ENCODE results near the gene MRPS22.
A peak's percentile ranks its signal among the peaks of the same experiment; 100 is the strongest.

The MRPS22 gene

DNA sequence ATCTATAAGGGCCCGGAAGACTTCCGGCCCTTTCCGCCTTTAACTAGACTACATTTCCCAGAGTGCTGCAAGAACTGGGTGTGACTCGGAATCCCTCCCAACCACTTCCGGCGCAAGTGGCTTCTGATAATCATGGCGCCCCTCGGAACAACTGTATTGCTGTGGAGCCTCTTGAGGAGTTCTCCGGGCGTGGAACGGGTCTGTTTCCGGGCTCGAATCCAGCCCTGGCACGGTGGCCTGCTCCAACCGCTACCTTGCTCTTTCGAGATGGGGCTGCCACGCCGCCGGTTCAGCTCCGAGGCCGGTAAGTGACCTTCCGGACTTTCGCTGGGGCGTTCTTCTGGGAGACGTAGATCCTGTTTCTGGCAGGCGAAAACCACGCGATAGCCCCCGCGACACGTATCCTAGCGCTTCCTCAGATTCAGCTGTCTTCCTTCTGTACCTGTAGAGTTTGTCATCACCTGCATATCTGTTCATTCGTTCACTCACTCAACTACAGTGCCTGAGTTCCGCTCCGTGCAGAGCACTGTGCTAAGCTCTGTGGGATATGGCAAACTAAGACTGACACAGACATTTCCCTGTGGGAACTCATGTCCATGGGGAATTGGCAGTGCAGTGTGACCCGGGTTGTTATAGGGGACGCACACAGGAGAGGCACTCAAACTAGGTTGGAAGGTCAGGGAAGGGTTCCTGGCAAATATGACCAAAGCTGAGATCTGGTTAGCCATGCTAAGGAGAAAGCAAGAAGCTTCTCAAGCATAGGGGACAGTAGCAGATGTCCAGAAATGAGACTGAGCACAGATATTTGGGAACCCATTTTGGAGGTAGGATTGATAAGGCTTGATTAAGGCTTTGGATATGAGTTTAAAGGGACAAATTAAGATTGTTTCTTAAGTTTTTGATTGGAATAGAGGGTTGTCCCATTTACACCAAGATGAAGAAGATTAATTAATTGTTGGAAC, at the start of gene MRPS22:
Gene MRPS22 (plus strand): TSS at position 126 of the 962 bp plus-strand sequence. CDS start 7 bp downstream, at position 133.
- DNase-seq (ENCODE audit: low spot score): peak; percentile 94

GRCh38 chr3:139295040-139295439, 48.8 kb upstream of the MRPS22 start:
- DNase-seq (ENCODE audit: low spot score): peak; percentile 51

GRCh38 chr3:139296141-139296718, 47.6 kb upstream of the MRPS22 start:
- no peak for DNase-seq (ENCODE audit: low spot score)

- DNase-seq (ENCODE audit: low spot score): no peak
Measured at GRCh38 chr3:139297588-139298311, 46.1 kb upstream of the MRPS22 start.

GRCh38 chr3:139299261-139300132, 44.3 kb upstream of the MRPS22 start:
- DNase-seq (ENCODE audit: low spot score): no peak

GRCh38 chr3:139300416-139300815, 43.4 kb upstream of the MRPS22 start:
- no peak for DNase-seq (ENCODE audit: low spot score)

GRCh38 chr3:139301183-139301582, 42.6 kb upstream of the MRPS22 start:
- no peak for DNase-seq (ENCODE audit: low spot score)

DNA sequence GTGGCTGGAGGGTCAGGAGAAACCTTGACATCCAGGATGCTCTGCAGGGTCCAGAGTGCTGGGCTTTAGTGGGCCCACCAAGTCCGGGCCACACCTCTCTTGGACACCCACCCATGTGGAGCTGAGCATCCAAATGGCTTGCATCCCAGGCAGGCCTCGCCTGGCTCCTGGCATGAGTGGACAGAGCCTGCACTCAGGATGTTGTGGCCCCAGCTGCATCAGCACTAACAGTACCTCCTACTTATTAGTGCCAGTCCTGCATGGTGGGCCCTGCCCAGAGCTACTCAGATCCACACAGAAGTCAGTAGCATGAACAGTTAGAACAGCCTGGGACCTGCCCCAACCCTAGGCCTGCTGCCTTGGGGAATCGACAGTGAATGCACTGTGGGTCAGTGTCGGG, 42.2 kb upstream of the MRPS22 start:
- DNase-seq (ENCODE audit: low spot score): no peak

DNA sequence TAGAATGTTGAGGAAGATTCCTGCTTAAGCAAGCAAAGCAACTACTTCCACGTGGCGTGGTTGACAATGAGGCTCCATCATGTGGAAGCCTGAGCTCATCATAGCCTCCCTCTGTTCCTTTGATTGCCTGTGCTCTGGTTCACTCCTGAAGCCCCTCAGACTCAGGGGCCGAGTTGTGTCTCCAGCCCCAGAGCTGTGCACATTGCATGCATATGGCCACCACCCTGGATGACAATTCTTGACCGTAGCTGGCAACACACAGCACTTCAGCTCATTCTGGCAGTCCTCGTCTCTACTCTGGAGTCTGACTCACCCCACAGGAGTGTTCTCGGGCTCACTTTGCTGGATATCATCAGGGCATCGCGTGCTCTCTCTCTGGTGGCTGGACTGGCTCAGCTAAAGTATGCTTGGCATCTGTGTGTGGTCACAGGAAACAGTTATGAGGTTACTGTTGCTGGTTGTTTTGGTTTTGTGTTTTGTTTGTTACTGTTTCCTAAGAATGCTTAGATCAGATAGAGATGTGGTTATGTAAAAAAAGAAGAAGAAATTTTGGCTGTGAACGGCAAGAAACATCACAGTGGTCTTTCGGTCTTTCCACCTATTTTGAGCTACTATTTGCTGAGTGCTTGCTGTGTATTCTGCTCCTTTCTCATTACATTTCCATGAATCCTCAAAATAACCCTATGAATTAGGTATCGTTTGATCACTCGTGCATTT, 41.6 kb upstream of the MRPS22 start:
- no peak for DNase-seq (ENCODE audit: low spot score)

DNA sequence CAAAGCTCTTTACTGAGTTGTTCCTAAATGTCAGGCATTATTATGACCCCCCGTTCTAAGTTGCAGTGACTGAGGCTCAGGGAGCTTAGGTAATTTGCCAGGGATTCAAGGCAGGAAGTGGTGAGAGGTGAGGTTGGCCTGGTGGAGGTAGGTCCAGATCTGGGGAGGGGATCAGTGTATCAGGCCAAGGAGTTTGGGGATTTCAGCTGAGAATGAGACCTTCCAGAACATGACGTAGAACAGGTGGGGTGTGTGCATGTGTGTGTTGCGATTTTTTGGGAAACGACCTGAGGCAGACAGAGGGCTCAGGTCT, 41.1 kb upstream of the MRPS22 start:
- no peak for DNase-seq (ENCODE audit: low spot score)

DNA sequence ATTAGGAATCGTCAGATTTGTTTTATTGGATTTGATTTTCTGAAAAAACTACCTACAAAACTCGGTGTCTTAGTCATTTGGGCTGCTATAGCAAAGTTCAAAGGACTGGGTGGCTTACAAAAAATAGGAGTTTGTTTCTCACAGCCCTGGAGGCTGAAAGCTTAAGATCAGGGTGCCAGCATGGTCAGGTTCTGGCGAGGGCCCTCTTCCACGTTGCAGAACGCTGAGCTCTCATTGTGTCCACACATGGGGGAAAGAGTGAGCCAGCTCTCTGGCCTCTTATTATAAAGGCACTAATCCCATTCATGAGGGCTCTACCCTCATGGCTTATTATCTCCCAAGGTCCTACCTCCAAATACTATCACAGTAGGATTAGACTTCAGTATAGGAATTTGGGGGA, 40.6 kb upstream of the MRPS22 start:
- no peak for DNase-seq (ENCODE audit: low spot score)

- no peak for DNase-seq (ENCODE audit: low spot score)
Measured at GRCh38 chr3:139304383-139304782, 39.4 kb upstream of the MRPS22 start.

DNA sequence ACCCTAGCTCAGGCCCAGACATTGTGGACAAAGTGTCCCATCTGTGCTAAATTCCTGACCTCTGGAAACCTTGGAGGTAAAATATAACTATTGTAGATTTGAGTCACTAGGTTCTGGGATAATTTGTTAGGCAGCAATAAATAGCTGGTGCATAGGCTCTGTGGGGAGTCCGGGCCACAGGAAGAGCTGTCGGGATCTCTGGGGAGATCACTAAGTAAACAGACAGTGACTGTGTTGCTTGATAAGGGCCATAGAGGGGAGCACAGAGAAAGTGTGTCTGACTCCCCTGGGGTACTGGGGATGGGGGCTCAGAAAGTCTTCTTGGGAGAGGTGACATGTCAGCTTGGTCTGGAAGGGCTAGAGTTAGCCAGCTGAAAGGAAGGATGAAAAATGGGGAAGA, 37.7 kb upstream of the MRPS22 start:
- no peak for DNase-seq (ENCODE audit: low spot score)

DNA sequence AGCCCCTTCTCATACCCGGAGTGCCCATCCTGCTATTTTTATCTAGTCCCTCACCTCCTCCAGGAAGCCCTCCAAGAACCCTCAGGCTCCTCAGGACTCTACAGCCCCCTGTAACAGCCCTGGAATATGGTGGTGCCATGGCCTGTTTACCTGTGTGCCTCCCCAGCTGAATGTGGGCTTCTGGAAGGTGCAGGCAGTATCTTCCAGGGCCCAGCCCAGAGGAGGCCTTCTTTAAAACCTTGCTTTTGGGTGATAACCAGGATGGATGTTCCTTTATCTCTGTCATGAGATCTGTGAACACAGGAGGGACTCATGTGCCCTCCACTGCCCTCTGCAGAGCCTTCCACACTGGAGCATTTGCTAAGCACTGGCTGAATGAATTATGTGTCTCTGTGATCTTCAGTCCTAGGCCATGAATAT, 36.7 kb upstream of the MRPS22 start:
- no peak for DNase-seq (ENCODE audit: low spot score)

DNA sequence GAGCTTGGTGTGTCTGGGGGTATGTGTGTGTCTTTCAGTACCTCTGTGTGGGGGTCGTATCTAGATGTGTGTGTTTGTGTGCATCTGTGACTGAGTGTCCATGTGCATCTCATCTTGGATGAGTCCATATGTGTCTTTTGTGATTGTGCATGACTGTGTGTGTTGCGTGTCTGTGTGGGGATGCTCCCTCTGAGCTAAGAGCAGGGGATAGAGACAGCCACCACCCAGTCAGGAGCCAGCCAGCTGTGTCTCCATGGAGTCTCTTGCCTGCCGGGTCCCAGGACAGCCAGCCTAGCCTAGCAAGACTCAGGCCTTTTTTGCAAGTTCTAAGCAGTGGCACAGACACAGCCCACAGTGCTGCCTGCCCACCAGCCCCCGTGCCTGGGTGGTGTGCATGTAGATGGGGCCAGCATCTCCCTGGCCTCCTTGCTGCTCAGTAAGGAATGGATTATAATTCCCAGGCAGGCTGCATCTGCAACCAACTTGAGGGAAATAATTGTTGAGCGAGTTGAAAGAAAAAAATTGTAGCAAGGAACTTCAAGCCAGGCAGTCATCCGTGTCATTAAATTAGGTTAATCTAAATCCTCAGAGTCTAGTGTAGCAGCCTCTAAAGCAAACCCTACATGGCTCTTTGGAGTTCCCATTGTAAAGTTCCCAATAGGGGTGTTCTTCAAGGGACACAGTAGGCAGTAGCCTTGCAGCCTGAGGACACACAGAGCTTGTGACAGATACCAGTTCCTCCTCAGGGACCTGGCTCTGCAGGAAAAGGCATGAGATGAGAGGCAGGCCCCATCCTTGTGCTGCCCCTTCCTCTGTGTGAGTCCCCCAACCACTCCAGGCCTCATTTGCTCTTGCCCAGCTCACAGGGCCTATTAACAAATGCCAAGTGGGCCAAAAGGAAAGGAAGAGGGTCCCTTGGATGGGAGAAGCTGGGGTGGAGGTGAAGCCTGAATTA, 35.9 kb upstream of the MRPS22 start:
- DNase-seq (ENCODE audit: low spot score): no peak

- DNase-seq (ENCODE audit: low spot score): no peak
Measured at GRCh38 chr3:139308560-139308959, 35.3 kb upstream of the MRPS22 start.

- no peak for DNase-seq (ENCODE audit: low spot score)
Measured at GRCh38 chr3:139309061-139309591, 34.7 kb upstream of the MRPS22 start.

DNA sequence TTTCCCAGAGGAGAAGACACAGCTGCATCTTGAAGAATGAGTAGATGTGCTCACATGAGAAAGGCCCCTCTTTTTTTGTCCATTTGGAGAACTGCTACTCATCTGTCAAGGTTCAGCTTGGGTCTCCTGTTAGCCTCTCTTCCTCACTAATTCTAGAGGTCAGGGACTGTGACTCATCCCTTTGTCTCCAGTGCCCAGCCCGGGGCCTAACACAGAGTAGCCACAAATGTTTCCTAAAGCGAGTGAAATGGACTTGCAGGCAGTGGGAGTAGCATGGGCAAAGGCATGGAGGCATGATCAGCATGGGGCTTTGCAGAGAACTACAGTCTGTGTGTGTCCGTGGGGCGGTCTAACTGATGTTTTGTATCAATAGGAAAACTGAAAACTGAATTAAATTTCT, 33.9 kb upstream of the MRPS22 start:
- DNase-seq (ENCODE audit: low spot score): no peak

GRCh38 chr3:139310474-139310933, 33.3 kb upstream of the MRPS22 start:
- no peak for DNase-seq (ENCODE audit: low spot score)

GRCh38 chr3:139311557-139311956, 32.3 kb upstream of the MRPS22 start:
- DNase-seq (ENCODE audit: low spot score): no peak
